Measurements from ENCODE around the gene CFP.
"Not testable (repeated sequence)": the region's sequence is repeated elsewhere in the genome, so short reads cannot be mapped to it uniquely, and the experiment has no call there.

CFP gene

GRCh38 chrX:47629419-47630200, at the start of gene CFP:
CFP (minus strand) TSS chrX:47629930; CDS start chrX:47629844, 86 bp downstream.
- no peak for DNase-seq (ENCODE audit: low read depth)
- no peak within 1 kb of the TSS; the same call in 1 of the 2 replicates for H3K4me3 ChIP-seq (ENCODE audit: low read depth, low read length)
- TF ChIP-seq CTCF (IDR thresholded peaks at IDR 0.05; ENCODE audit: low read depth, low read length, missing control alignments), result no peak

GRCh38 chrX:47675959-47676859, 46.5 kb upstream of the CFP start:
- H3K4me3 ChIP-seq (ENCODE audit: low read depth, low read length); DNase-seq (ENCODE audit: low read depth): not testable (repeated sequence)

GRCh38 chrX:47674776-47675175, 45.0 kb upstream of the CFP start:
- no peak overlapping the region for H3K4me3 ChIP-seq (ENCODE audit: low read depth, low read length)
- no peak for TF ChIP-seq CTCF (IDR thresholded peaks at IDR 0.05; ENCODE audit: low read depth, low read length, missing control alignments)
- no peak for DNase-seq (ENCODE audit: low read depth)

GRCh38 chrX:47665797-47666196, 36.1 kb upstream of the CFP start:
- H3K4me3 ChIP-seq (ENCODE audit: low read depth, low read length); DNase-seq (ENCODE audit: low read depth): not testable (repeated sequence)

- no peak overlapping the region for H3K4me3 ChIP-seq (ENCODE audit: low read depth, low read length)
- no peak for DNase-seq (ENCODE audit: low read depth)
- no peak for TF ChIP-seq CTCF (IDR thresholded peaks at IDR 0.05; ENCODE audit: low read depth, low read length, missing control alignments)
Measured at GRCh38 chrX:47664737-47665136, 35.0 kb upstream of the CFP start.

- no peak for TF ChIP-seq CTCF (IDR thresholded peaks at IDR 0.05; ENCODE audit: low read depth, low read length, missing control alignments)
- no peak overlapping the region for H3K4me3 ChIP-seq (ENCODE audit: low read depth, low read length)
- DNase-seq (ENCODE audit: low read depth), result no peak
Measured at GRCh38 chrX:47662144-47662657, 32.5 kb upstream of the CFP start.

GRCh38 chrX:47661539-47661938, 31.8 kb upstream of the CFP start:
- no peak for DNase-seq (ENCODE audit: low read depth)
- H3K4me3 ChIP-seq (ENCODE audit: low read depth, low read length), result no peak overlapping the region
- TF ChIP-seq CTCF (IDR thresholded peaks at IDR 0.05; ENCODE audit: low read depth, low read length, missing control alignments), result no peak
